ENCODE measurements around the gene CYP2A13. TPM values are rescaled to one million over a fixed set of nuclear protein-coding genes. Genes with fewer than 3 reads are reported as not detected.

The CYP2A13 gene
- total and polyA plus RNA-seq, 2 experiments from 2014 or later, result 0.27 to 0.35 TPM

DNA sequence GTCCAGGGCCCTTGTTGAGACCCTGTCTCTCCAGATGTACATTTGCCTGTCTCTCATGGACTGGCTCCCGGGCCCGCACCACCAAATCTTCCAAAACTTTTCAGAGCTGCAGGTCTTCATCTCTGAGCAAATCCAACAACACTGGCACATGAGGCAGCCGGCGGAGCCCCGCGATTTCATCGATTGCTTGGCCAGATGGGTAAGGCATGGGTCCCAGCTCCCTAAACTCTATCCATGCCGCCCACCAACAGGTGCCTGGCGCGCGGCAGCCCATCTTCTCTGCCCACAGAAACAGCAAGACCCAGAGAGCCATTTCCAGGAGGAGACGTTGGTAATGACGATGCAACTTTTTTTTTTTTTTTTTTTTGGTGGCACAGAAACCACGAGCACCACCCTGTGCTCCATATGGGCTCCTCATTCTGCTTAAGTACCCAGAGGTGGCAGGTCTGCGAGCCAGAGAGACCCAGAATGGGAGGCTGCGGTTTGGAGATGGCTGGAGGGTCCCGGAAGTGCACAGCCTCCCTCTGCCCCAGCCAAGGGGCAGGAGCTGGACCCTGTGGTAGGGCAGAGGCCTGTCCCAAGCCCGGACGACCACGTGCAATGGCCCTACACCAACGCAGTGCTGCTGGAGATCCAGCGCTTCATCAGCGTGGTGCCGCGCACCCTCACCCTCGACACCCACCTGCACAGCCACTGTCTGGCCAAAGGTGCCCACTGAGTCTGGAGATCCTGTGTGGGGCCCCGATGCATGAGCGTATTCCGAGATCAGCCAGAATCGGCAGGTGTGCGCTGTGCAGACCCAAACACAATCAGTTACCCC is 48.6 kb downstream of the CYP2A13 start:
- Mint-ChIP-seq H3K4me3 (peak overlapping the region; percentile 82; the same call in 2 of the 3 replicates), H3K27ac (no peak overlapping the region; the same call in 1 of the 2 replicates), H3K27me3 (ENCODE audit: insufficient read depth, low read depth, poor library complexity) (peaks cover 23% of the 10 kb centered on the region), H3K36me3 (ENCODE audit: low read depth) (peaks cover 4% of the 10 kb centered on the region; the same call in 1 of the 3 replicates), H3K9me3 (no peaks in the 10 kb centered on the region; the same call in 1 of the 3 replicates), H3K4me1 (peaks cover 18% of the 10 kb centered on the region)
- Histone ChIP-seq H3K4me1 (ENCODE audit: insufficient read depth) (no peaks in the 10 kb centered on the region), H3F3A (replicated peaks; ENCODE audit: low read depth) (0 out of 2 replicates have a peak, but pooled peaks cover 5% of the 10 kb centered on the region), H3K4me3 (peak overlapping the region; percentile 63; the same call in 1 of the 2 replicates), H4K20me1 (replicated peaks; ENCODE audit: insufficient read depth) (no peaks in the 10 kb centered on the region), H3K4me2 (peak overlapping the region; percentile 74; the same call in 1 of the 2 replicates), H2AFZ (no peak overlapping the region), H3K27ac (ENCODE audit: low read depth) (0 out of 2 replicates have a peak overlapping the region, but pooled peaks have one; percentile 39), H3K79me2 (replicated peaks; ENCODE audit: insufficient read depth) (no peaks in the 10 kb centered on the region), H3K27me3 (ENCODE audit: insufficient read depth) (peaks cover 5% of the 10 kb centered on the region; the same call in 1 of the 2 replicates), H3K36me3 (ENCODE audit: insufficient read depth) (no peaks in the 10 kb centered on the region), H3K9me2 (ENCODE audit: insufficient read depth) (no peaks in the 10 kb centered on the region)
- TF ChIP-seq EZH2 (IDR thresholded peaks at IDR 0.05; ENCODE audit: low read depth, unreplicated experiment) (no peak), POLR2AphosphoS5 (IDR thresholded peaks at IDR 0.05; ENCODE audit: low read depth) (no peak), NANOG (IDR thresholded peaks at IDR 0.05; ENCODE audit: borderline replicate concordance) (no peak), ZNF462 (CRISPR knock-in tag; IDR thresholded peaks at IDR 0.05) (no peak), ZNF114 (CRISPR knock-in tag; IDR thresholded peaks at IDR 0.05) (no peak), CREB1 (CRISPR knock-in tag; IDR thresholded peaks at IDR 0.05; ENCODE audit: low read depth) (no peak), JUNB (IDR thresholded peaks at IDR 0.05; ENCODE audit: unreplicated experiment) (no peak), ZNF331 (CRISPR knock-in tag; IDR thresholded peaks at IDR 0.05; ENCODE audit: low read depth) (no peak), STAT1 (IDR thresholded peaks at IDR 0.05; ENCODE audit: unreplicated experiment) (no peak), EZH2phosphoT487 (IDR thresholded peaks at IDR 0.05; ENCODE audit: unreplicated experiment) (no peak)
- TF ChIP-seq, protein P1, sequence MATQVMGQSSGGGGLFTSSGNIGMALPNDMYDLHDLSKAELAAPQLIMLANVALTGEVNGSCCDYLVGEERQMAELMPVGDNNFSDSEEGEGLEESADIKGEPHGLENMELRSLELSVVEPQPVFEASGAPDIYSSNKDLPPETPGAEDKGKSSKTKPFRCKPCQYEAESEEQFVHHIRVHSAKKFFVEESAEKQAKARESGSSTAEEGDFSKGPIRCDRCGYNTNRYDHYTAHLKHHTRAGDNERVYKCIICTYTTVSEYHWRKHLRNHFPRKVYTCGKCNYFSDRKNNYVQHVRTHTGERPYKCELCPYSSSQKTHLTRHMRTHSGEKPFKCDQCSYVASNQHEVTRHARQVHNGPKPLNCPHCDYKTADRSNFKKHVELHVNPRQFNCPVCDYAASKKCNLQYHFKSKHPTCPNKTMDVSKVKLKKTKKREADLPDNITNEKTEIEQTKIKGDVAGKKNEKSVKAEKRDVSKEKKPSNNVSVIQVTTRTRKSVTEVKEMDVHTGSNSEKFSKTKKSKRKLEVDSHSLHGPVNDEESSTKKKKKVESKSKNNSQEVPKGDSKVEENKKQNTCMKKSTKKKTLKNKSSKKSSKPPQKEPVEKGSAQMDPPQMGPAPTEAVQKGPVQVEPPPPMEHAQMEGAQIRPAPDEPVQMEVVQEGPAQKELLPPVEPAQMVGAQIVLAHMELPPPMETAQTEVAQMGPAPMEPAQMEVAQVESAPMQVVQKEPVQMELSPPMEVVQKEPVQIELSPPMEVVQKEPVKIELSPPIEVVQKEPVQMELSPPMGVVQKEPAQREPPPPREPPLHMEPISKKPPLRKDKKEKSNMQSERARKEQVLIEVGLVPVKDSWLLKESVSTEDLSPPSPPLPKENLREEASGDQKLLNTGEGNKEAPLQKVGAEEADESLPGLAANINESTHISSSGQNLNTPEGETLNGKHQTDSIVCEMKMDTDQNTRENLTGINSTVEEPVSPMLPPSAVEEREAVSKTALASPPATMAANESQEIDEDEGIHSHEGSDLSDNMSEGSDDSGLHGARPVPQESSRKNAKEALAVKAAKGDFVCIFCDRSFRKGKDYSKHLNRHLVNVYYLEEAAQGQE (IDR thresholded peaks at IDR 0.05; ENCODE audit: unreplicated experiment), result no peak
- TF ChIP-seq, protein P2, sequence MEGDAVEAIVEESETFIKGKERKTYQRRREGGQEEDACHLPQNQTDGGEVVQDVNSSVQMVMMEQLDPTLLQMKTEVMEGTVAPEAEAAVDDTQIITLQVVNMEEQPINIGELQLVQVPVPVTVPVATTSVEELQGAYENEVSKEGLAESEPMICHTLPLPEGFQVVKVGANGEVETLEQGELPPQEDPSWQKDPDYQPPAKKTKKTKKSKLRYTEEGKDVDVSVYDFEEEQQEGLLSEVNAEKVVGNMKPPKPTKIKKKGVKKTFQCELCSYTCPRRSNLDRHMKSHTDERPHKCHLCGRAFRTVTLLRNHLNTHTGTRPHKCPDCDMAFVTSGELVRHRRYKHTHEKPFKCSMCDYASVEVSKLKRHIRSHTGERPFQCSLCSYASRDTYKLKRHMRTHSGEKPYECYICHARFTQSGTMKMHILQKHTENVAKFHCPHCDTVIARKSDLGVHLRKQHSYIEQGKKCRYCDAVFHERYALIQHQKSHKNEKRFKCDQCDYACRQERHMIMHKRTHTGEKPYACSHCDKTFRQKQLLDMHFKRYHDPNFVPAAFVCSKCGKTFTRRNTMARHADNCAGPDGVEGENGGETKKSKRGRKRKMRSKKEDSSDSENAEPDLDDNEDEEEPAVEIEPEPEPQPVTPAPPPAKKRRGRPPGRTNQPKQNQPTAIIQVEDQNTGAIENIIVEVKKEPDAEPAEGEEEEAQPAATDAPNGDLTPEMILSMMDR (conservative IDR thresholded peaks at IDR 0.05; ENCODE audit: low read depth in 2 of 2), result no peak
- TF ChIP-seq, protein P3, sequence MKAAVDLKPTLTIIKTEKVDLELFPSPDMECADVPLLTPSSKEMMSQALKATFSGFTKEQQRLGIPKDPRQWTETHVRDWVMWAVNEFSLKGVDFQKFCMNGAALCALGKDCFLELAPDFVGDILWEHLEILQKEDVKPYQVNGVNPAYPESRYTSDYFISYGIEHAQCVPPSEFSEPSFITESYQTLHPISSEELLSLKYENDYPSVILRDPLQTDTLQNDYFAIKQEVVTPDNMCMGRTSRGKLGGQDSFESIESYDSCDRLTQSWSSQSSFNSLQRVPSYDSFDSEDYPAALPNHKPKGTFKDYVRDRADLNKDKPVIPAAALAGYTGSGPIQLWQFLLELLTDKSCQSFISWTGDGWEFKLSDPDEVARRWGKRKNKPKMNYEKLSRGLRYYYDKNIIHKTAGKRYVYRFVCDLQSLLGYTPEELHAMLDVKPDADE (IDR thresholded peaks at IDR 0.05), result no peak
- DNase-seq (ENCODE audit: low spot score), result no peak
- no peak for ATAC-seq

Data from GM23338 (cell line).